GM18505 (cell line): Measurements from ENCODE around the gene CLDND2.

Experiments
- ATAC-seq: cut with Tn5 transposase; IDR thresholded peaks from one replicate; pipeline ENCODE4 v1.9.1; 2021; ENCODE audit not compliant: unreplicated experiment
- POLR2A ChIP-seq: IDR thresholded peaks from 4 replicates; pipeline ENCODE4 v1.6.1; 2011; ENCODE audit warnings: borderline replicate concordance; ENCODE audit not compliant: insufficient read depth, insufficient read length; ENCODE audit errors: extremely low read depth

Gene CLDND2

GRCh38 chr19:51326216-51327065 is 42.4 kb downstream of the CLDND2 start:
- ATAC-seq: no peak
- no peak for TF ChIP-seq POLR2A

- TF ChIP-seq POLR2A: no peak
- no peak for ATAC-seq
These were observed 43.4 kb downstream of the CLDND2 start for GRCh38 chr19:51325161-51325976.

- ATAC-seq: no peak
- no peak for TF ChIP-seq POLR2A
These were observed 44.7 kb downstream of the CLDND2 start for GRCh38 chr19:51324167-51324481.

GRCh38 chr19:51323481-51324166 is 45.2 kb downstream of the CLDND2 start:
- TF ChIP-seq POLR2A: no peak
- no peak for ATAC-seq

- no peak for TF ChIP-seq POLR2A
- ATAC-seq: no peak
These were observed 47.0 kb downstream of the CLDND2 start for GRCh38 chr19:51321799-51322198.

GRCh38 chr19:51320280-51320657 is 48.5 kb downstream of the CLDND2 start:
- no peak for TF ChIP-seq POLR2A
- ATAC-seq: no peak

- no peak for TF ChIP-seq POLR2A
- ATAC-seq: no peak
These were observed 49.0 kb downstream of the CLDND2 start for GRCh38 chr19:51319649-51320279.

GRCh38 chr19:51318687-51319648 is 49.8 kb downstream of the CLDND2 start:
- no peak for TF ChIP-seq POLR2A
- no peak for ATAC-seq

GRCh38 chr19:51317968-51318367 is 50.8 kb downstream of the CLDND2 start:
- ATAC-seq: no peak
- TF ChIP-seq POLR2A: no peak

- ATAC-seq: no peak
- no peak for TF ChIP-seq POLR2A
These were observed 51.4 kb downstream of the CLDND2 start for GRCh38 chr19:51317376-51317775.
